Fibroblast of skin of left quadriceps (primary cell): Measurements from ENCODE around the gene AKAP6.

Experiments used
- DNase-seq, 2 experiments: peaks; one replicate each; pipeline ENCODE4 v3.0.0-alpha.2; 2013; ENCODE audit warnings: low read depth in 2 of 2

Gene AKAP6

GRCh38 chr14:32707742-32708500, 378.8 kb downstream of the AKAP6 start:
- no peak for DNase-seq

- DNase-seq: peak; percentile 69 to 72
Measured at GRCh38 chr14:32709027-32709426, 379.9 kb downstream of the AKAP6 start.

- DNase-seq: no peak
Measured at GRCh38 chr14:32710231-32710671, 381.2 kb downstream of the AKAP6 start.

- peak in 1 of 2 experiments; percentile 40 for DNase-seq
Measured at GRCh38 chr14:32710731-32711680, 381.9 kb downstream of the AKAP6 start.

GRCh38 chr14:32713856-32714255, 384.8 kb downstream of the AKAP6 start:
- DNase-seq: no peak

GRCh38 chr14:32719601-32720000, 390.5 kb downstream of the AKAP6 start:
- no peak for DNase-seq

- DNase-seq: peak; percentile 72 to 74
Measured at GRCh38 chr14:32720927-32721326, 391.8 kb downstream of the AKAP6 start.

GRCh38 chr14:32722631-32723183, 393.6 kb downstream of the AKAP6 start:
- DNase-seq: no peak

GRCh38 chr14:32724867-32725471, 395.9 kb downstream of the AKAP6 start:
- DNase-seq: peak; percentile 73

GRCh38 chr14:32726516-32726915, 397.4 kb downstream of the AKAP6 start:
- DNase-seq: no peak

- no peak for DNase-seq
Measured at GRCh38 chr14:32727832-32728231, 398.7 kb downstream of the AKAP6 start.

- DNase-seq: no peak
Measured at GRCh38 chr14:32728526-32728925, 399.4 kb downstream of the AKAP6 start.

GRCh38 chr14:32728976-32729375, 399.9 kb downstream of the AKAP6 start:
- DNase-seq: no peak

- DNase-seq: no peak
Measured at GRCh38 chr14:32731249-32731648, 402.2 kb downstream of the AKAP6 start.

GRCh38 chr14:32733015-32733414, 403.9 kb downstream of the AKAP6 start:
- no peak for DNase-seq

GRCh38 chr14:32734261-32734660, 405.2 kb downstream of the AKAP6 start:
- DNase-seq: no peak

GRCh38 chr14:32737621-32738020, 408.5 kb downstream of the AKAP6 start:
- no peak for DNase-seq

GRCh38 chr14:32738206-32738871, 409.2 kb downstream of the AKAP6 start:
- no peak for DNase-seq

GRCh38 chr14:32744811-32745445, 415.8 kb downstream of the AKAP6 start:
- DNase-seq: no peak

GRCh38 chr14:32754209-32754608, 425.1 kb downstream of the AKAP6 start:
- DNase-seq: no peak

- DNase-seq: no peak
Measured at GRCh38 chr14:32756173-32756572, 427.1 kb downstream of the AKAP6 start.
